Islet precursor cell (in vitro differentiated cells): Measurements from ENCODE around the gene MZB1.
"Not testable (repeated sequence)": the region's sequence is repeated elsewhere in the genome, so short reads cannot be mapped to it uniquely, and the experiment has no call there.

ENCODE experiments used
- DNase-seq: peaks from one replicate; pipeline ENCODE4 v3.0.0-alpha.2; 2018

The MZB1 gene

DNA sequence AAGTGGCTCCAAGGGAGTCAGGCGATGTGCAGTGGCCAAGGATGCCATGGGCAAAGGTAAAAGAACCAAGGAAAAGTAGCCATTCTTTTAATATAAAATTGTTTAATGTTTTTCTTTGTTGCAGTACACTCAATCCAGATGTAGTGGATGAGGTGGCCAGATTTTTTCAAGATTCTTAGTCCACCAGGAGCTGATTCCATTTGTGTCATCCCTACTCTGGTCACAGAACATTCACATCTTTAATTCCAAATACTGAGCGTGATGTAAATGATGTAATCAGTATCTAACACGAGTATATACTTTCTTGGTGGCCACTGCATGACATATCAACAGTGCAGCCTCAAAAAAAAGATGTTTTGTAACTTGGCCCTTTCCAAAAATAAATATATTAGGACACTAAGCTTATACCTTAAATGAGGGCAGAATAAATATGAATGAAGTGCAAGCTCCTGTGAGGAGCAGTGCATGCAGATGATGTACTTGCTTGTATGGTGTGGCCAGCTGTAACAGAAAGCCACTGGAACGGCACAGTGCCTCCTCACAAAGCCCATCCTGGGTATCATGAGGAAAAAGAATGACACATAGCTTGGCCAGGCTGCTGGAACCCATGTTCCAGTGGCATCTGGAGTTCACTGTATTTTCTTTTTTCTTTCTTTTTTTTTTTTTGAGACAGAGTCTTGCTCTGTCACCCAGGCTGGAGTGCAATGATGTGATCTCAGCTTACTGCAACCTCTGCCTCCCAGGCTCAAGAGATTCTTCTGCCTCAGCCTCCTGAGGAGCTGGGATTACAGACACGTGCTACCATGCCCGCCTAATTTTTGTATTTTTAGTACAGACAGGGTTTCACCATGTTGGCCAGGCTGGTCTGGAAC lies 20.6 kb upstream of the MZB1 start:
- DNase-seq: peak; percentile 17

DNA sequence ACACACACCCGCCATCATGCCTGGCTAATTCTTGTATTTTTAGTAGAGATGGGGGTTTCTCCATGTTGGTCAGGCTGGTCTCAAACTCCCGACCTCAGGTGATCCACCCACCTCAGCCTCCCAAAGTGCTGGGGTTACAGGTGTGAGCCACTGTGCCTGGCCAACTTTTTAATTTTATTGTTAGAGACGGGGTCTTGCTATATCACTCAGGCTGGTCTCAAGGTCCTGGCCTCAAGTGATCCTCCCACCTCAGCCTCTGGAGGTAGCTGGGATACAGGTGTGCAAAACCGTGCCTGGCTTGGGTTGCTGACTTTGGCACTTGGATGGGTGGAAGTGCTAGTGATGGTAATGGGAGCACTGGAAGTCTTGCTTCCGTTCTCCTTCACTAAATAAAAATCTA lies 19.4 kb upstream of the MZB1 start:
- not testable (repeated sequence) for DNase-seq

DNA sequence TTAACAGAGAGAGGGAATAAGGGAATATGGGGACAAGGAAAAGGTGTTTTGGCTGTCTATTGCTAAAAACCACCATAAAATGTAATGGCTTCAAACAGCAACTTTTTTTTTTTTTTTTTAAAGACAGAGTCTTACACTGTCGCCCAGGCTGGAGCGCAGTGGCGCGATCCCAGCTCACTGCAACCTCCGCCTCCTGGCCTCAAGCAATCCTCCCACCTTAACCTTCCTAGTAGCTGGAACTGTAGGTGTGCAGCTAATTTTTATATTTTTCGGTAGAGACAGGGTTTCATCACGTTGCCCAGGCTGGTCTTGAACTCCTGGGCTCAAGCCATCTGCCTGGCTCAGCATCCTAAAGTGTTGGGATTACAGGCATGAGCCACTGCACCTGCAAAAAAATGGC lies 18.5 kb upstream of the MZB1 start:
- no peak for DNase-seq

DNA sequence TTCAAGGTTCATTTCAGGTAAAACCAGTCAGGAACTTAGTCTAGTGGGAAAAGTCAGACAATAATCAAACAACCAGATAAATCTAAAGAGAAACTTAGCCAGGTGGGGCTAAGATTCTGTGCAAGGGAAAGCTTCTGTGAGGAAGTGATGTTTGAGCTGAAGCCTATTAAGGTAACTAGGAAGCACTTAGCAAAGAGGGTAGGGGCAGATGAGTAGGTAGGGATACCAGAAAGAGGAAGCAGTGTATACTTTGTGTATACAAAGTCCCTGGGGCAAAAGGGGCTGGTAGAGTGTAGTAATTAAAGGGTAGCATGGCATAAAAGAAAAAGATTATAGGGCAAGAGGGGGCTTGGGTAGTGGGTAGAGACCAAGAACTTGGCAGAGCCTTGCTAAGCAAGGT lies 17.8 kb upstream of the MZB1 start:
- no peak for DNase-seq

DNA sequence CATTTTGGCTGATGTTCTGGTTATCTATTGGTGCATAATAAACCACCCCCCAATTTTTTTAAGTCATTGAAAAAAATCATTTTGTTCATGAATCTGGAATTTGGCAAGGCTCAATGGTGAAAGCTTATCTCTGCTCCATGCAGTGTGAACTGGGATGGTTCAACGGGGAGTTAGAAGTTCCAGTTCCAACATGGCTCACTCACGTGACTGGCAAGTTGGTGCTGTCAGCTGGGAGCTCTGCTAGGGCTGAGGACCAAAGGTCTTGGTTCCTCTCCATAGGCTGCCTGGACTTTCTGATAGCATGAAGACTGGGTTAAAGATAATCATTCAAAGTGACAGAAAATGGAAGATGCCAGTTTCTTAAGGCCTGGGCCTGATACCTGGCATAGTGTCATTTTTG lies 17.2 kb upstream of the MZB1 start:
- DNase-seq: no peak

DNA sequence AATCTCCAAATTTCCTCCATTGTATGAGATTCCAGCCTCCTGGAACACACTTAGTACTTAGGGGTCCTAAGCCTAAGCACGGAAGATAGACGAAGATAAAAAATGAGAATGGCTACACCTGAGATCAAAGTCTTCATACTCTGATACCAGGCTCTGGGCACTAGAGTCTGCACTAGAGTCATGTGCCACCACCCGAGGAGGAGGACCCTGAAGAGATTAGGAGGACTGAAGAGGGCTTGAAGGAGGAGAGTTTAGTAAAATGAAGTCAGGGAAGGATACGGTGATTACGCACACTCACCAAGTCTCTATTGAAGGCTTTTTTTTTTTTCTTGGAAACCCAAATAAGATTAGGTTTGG lies 14.7 kb upstream of the MZB1 start:
- DNase-seq: no peak

DNA sequence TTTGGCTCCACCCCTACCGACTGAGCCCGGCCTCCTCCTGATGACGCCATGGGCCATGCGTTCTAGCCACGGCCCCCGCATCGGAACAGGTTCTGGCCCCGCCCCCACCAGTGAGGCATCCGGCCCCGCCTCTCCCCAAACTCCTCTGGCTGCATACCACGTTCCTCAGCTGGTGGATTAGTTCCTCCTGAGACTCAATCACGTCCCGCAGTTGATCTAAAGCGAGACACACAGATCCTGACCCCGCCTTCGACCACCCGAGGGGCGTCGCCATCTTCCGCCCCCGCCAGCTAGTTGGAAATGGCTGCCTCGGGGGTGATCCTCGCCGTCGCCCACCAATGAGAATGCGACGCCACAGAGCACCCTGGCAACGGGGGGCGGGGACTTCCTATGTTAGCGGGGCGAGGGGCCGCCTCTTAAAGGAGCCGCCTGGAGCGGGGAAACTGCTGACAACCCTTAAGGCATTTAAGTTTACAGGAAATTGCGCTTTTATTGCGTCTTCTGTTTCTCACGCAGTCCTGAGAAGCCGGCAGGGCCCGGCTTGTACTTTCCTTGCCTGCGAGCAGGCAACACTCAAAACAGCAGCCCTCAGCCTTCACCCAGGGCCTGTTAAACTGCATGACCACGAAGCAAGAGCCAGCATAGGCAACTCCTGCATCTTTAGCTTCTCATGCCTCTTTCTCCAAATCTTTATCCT lies 14.2 kb upstream of the MZB1 start, which contains the start of gene SPATA24:
SPATA24 (minus strand) TSS at position 303 of the 697 bp plus-strand sequence; CDS start at position 274, 29 bp downstream.
- peak; percentile 99 for DNase-seq

DNA sequence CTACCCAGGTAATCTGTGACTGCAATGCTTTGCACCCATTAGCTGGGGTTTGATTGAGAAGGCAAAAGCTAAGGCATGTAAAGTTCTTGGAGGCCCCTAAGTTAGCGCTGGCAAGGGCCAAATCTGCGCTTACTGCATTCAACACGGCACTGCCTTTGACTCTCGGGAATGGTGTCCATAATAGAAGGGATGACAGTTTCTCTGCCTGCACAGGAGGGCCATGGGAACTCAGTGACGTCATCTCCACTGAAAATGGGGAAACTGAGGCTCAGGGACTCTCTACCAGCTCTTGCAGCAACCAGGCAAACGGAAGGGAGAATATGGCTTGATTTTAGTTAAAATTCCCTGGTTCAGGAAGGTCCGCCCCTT lies 13.7 kb upstream of the MZB1 start:
- DNase-seq: no peak

DNA sequence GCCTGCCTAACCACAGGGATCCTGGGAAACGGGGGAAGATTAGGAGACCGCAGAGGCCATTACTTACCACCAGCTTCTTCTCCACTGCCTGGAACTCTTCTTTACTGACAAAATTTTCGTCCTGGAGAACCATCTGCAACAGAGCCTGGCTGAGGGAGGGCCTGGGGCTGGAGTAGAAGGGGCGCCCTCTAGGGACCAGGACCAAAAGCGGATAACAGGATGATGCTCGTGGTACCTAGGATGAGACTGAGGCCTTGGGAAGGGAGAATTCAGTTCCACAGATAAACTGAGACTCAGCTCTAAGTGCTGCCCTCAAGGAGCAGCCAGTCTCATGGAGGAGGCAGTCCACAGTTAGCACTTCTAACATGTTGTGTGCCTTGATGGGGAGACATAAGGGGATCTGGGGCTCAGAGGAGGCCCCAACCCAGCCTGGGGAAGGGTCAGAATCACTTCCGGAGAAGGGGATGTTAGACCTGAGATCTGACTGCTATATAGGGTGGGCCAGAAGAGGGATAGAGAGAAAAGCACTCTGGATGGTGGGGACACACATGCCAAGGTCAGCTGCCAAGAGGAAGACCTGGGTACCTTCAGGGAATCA lies 12.9 kb upstream of the MZB1 start:
- DNase-seq: peak; percentile 64

DNA sequence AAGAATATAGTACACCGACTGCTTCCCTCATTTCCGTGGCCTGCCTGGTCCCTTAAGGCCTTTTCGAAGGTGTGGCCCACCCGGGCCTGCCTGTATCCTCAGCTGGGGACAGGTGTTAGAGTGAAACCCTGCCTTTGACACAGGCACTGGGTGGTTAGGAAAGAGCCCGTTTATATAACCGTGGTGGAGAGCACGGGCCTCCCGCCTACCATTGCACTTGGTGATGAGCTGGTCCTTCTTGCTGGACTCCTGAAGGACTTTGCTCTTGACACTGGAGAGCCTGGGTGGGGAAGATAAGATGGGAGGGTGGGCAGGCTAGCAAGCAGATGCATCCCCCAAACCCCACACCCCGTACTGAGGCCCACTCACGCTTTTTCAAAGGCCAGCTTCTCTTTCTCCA lies 11.8 kb upstream of the MZB1 start:
- DNase-seq: no peak

DNA sequence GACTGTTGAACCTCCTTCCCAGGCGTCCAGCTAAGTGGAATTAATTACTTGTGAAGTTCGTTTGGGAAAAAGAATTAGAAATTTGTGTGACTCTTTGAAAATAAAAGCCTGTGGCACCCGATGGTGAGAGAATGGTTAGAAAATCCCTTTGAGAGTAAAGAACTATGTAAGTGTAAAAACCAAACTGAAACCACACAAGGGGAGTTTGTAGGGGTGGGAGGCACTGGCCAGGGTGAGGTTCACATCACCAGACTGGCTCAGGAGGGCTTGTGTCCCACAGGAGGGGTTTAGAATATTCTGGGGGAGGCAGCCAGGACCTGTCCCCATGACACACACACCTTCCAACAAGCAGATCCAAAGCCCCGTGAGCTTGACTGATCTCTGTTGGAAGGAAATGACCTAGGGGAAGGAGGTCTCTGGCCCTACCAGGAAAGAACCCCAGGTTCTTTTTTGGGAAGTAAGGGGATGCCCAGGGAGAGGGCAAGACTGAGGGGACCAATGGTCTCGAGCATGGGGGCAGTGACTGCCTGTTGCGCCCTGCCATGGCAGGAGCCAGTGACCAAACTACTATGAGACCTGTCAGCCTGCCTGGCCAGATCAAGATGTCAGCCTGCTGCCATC lies 9.9 kb upstream of the MZB1 start:
- DNase-seq: no peak

DNA sequence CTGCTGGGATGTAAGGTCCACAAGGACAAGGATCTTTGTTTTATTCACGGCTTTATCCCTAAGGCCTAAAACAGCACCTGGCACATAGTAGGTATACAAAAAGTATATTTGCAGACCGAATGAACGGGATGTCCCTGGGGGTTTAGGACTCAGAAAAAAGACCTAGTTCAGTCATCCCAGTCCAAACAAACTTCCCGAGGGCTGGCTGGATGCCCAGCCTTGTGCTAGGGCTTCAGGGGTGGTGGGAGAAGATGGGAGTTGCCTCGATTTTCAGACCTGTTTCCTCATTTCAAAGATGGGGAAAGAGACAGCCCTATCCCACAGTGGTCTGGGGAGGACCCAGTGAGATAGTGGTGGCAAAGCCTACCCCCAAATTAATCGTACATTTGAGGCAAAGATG lies 8.2 kb upstream of the MZB1 start:
- no peak for DNase-seq

DNA sequence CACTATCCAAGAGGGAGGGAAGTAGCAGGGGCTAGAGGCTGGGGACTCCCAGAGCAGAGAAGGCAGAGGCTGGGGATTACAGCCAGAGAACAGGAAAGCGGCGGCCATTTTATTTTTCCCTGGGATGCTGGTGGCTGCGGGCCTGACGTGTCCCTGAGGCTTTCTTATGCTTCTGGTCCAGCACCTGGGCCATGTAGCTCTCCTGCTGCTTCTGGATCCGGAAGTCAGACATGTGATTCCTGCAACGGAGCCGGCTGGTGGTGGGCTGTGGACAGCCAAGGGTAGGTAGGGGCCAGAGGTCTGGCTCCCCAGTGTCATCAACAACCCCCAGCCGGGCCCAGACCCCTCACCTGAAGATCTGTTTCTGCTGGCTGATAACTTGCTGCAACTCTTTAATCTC lies 7.0 kb upstream of the MZB1 start:
- no peak for DNase-seq

DNA sequence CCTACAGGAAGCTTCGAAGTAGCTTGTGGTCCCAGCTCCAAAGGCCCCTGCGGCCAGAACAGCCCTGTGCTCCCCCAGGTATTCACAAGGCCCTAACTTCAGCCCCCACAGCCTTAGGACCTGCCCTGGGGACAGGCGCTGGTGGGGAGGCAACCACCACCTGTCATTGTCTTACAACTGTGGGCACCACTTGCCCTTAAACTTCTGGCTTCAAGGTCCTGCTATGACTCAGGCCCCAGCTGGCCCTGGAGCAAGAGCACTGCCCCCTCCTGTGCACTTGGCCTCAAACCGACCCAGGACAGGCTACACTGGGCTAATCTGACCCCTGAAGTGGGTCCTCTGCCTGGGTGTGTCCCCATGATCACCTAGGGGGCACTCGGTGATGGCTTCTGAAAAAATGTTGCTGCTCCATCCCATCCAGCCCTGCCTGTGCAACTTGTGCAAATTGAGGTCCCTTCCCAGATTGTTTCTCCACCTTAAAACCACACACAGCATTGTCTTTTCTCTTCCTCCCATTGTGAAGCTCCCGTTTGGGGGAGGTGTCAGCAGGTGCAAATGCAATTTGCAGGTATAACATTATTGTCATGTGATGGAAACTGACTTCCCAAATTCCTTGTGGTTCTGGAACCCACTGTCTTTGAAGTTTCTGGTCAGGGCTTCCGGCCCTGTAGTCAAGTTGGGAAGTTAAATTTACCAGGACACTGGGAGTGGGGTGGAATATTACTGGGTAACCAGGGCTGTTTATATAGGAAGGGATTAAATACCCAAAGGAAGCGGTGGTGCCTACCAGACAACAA lies 6.3 kb upstream of the MZB1 start:
- DNase-seq: no peak

DNA sequence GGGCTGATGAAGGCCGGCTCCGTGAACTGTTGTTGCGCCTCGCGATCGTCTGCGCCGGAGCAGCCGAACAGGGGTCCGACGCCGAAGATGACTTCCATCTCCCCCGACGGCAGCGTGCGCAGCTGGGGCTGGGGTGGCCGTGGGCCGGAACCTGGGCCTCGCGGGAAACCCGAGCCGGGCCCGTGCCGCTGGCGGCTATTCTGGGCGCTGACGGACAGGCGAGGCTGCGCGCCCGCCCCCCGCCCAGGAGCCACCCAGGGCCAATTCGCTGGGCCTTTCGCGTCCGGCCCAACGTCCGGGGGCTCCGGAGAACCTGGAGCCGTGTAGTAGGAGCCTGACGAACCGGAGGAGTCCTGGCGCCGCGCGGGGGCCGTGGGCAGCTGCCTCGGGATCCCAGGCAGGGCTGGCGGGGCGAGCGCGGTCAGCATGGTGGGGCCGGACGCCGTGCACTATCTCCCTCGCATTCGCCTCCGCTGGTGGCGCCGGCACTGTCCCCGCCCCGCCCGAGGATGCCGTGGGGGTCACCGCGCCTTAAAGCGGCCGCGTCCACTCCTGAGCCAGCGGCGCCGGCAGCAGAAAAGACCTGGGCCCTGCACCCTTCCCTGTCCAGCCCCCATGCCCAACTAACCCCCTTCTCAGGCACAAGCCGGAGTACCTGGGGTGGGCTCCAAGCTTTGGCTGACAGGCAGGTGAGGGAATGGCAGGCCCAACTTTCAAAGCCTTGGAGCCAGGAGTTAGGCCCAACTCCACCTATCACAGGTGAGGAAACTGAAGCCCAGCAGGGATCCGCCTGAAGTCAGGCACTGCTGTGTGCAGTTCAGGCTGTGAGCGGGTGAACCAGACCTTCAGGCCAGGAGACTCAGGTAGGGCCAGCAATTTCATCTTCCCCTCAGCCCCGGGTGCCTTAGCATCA lies 5.2 kb upstream of the MZB1 start, which contains the start of gene PROB1:
PROB1 (minus strand) TSS at position 451 of the 913 bp plus-strand sequence; CDS start at position 428, 23 bp downstream.
- DNase-seq: no peak

DNA sequence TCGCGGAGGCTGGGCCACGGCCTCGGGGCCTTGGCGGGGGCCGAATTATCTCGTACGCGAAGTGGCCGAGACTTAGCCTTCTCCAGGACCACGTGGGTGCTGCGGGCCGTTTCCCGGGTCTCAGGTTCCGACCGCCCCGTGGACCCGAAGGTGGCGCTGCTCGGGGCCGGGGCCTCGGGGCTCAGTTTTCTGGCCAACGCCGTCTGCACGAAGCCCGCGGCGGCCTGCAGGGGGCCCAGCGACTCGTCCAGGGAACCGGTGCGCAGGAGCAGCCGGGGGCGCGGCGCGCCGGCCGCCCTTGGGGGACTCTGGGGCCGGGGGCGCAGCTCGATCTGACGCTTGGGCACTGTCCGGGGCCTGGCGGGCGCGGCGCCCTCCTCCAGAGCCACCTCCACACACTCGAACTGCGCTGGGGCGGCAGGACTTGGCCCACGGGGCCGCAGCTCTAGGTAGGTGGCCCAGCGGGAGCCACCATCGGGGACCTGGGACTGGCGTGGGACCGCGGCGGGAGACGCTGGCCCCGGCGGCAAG lies 4.5 kb upstream of the MZB1 start:
- DNase-seq: peak; percentile 84

DNA sequence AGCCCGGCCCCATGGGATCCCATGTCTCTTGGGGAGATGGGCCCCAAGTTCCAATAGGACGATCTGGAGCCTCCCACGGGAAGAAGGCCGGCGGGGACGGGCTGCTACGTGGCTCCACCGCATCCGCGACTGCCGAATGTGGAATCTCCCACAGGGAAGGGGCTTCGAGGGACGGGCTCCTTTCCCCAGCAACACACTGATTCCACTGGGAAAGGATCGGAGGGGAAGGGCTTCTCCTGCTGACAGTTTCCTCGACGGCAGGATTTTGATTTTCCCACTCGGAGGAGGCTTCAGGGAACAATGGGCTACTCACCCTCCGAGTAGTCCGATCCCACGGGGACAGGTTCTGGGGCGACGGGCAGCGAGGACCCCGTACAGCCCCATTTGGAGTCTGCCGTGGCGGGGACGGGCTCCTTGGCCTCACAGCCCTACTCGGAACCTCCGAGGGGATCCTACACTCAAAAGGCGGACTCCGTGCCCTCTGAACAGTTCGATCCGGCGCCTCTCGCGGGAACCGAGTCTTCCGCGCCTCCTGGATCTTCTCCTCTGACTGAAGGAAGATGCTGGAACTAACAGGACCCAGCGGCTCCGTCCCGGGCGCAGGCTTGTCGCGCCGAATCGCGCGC lies 3.9 kb upstream of the MZB1 start:
- no peak for DNase-seq

DNA sequence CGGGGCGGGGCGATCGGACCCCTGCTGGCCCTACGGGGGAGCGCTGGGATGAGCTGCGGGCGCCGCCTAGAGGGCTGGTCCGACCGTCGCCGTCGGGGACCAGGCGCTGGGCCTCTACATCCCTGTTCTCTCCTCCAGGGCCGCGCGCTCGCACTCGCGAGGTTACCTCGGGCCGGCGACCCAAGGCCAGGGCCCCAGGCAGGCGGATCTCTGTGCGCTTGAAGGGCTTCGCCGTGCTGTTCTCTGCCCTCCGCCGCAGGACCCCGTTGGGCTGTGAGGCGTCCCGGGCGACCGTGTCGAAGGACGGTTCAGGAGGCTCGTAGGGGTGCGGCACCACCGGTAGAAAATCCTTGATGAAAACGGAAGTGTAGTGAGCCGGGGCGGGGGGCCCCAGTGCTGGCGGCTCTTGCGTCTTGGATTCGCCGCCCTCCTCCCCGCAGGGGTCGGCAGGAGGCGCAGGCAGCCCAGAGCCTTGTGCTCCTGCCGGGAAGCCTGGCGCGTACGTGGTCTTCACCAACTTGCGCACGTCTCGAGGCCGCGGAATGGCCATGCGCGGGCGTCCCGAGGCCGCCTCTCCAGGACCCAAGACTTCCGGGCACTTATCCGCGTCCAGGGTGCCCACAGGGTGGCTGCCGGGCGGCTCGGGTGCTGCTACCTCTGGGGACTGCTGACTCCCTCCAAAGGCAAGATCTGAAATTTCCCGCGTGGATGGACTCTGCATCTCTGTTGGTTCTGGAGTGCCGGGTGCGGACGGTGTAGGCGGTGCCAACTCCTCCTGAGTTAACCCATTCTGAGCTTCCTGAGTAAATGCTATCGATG lies 3.2 kb upstream of the MZB1 start:
- peak; percentile 92 for DNase-seq

DNA sequence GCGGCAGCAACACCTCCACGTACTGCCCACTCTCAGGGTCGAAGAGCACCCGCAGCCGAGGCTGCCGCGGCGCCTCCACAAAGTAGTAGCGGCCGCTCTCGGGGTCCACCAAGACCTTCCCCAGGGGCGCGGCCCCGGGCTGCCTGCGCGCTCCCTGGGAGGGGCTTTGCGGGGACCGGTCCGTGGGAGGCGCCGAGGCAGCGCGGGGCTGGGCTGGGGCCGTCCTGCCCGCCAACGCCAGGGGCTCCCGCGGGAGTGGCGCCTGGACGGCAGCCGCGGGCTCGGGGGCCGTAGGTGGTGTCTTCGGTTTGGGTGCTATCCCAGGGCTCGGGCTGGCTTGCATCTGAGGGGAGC lies 2.6 kb upstream of the MZB1 start:
- DNase-seq: no peak
